ENCODE data around the gene GLT8D1.

GLT8D1 gene

GRCh38 chr3:52649461-52650210 lies 56.0 kb downstream of the GLT8D1 start:
- CTCF ChIA-PET, result interaction anchor here (1.0 to 1.5 kb wide), 2 partner anchors 10 to 103 kb away, joined by 3 to 4 read pairs; no protein-coding TSS in a partner anchor

DNA sequence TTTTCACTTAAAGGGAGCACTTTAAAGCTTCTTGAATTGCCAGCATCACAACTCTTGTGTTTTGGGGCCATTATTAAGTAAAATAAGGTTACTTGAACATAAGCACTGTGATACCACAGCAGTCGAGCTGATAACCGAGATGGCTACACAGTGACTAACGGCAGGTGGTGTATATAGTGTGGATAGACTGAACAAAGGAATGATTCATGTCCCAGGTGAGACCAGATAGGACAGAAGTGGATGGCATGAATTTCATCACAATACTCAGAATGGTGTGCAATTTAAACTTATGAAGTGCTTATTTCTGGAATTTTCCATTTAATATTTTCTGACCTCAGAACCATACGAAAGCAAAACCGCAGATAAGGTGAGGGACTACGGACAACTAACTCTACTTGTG lies 60.0 kb downstream of the GLT8D1 start:
- Histone ChIP-seq H3K27ac (ENCODE audit: insufficient read depth in 1 of 2, low read depth in 1 of 2, low read length in 2 of 2, poor library complexity in 1 of 2, severe bottlenecking in 2 of 2) (no peak overlapping the region), H3K4me1 (ENCODE audit: control extremely low read depth in 1 of 4, control insufficient read depth in 4 of 4, insufficient read depth in 4 of 4, low read length in 3 of 4) (peaks cover 0 to under 1% (median 0%) of the 10 kb centered on the region in 4 experiments), H3K9me3 (ENCODE audit: control extremely low read depth in 1 of 5, control insufficient read depth in 4 of 5, insufficient read depth in 2 of 5, low read depth in 1 of 5, low read length in 4 of 5) (no peaks in the 10 kb centered on the region), H3K27me3 (replicated peaks in 2 of 5; ENCODE audit: control insufficient read depth in 4 of 5, insufficient read depth in 5 of 5, low read length in 4 of 5) (no peaks in the 10 kb centered on the region), H3K36me3 (ENCODE audit: control insufficient read depth in 4 of 4, insufficient read depth in 4 of 4, low read length in 3 of 4) (peaks cover 15 to 77% (median 43%) of the 10 kb centered on the region in 4 experiments), H3K4me3 (ENCODE audit: control insufficient read depth in 1 of 7, extremely low read depth in 1 of 7, insufficient read depth in 4 of 7, low read depth in 2 of 7, low read length in 6 of 7) (no peak overlapping the region)
- ChIA-PET POLR2A (interaction anchor here (0.6 kb wide), 1 partner anchor 190 kb away, joined by 3 read pairs; the partner anchor contains the start of gene NISCH), CTCF (no interaction called here)
- no peak for DNase-seq
- 100% methylated on average over 2 of the region's 6 CpGs for WGBS (ENCODE audit: insufficient coverage)

More at GRCh38 chr3:52649461-52650210, 56.0 kb downstream of the GLT8D1 start:
- Histone ChIP-seq H3K27me3 (replicated peaks in 2 of 5; ENCODE audit: control insufficient read depth in 4 of 5, insufficient read depth in 5 of 5, low read length in 4 of 5) (no peaks in the 10 kb centered on the region), H3K4me3 (ENCODE audit: control insufficient read depth in 1 of 7, extremely low read depth in 1 of 7, insufficient read depth in 4 of 7, low read depth in 2 of 7, low read length in 6 of 7) (no peak overlapping the region), H3K4me1 (ENCODE audit: control extremely low read depth in 1 of 4, control insufficient read depth in 4 of 4, insufficient read depth in 4 of 4, low read length in 3 of 4) (peaks cover 0 to 4% (median 0%) of the 10 kb centered on the region in 4 experiments), H3K27ac (ENCODE audit: insufficient read depth in 1 of 2, low read depth in 1 of 2, low read length in 2 of 2, poor library complexity in 1 of 2, severe bottlenecking in 2 of 2) (peak overlapping the region in 1 of 2 experiments; percentile 62), H3K36me3 (ENCODE audit: control insufficient read depth in 4 of 4, insufficient read depth in 4 of 4, low read length in 3 of 4) (peaks cover 27 to 83% (median 45%) of the 10 kb centered on the region in 4 experiments), H3K9me3 (ENCODE audit: control extremely low read depth in 1 of 5, control insufficient read depth in 4 of 5, insufficient read depth in 2 of 5, low read depth in 1 of 5, low read length in 4 of 5) (no peaks in the 10 kb centered on the region)
- 93% methylated on average over 3 of the region's 5 CpGs for WGBS (ENCODE audit: insufficient coverage)
- POLR2A ChIA-PET, result interaction anchor here (0.6 kb wide), 1 partner anchor 10 kb away, joined by 4 read pairs; no protein-coding TSS in a partner anchor
- no peak for DNase-seq

Data from common myeloid progenitor, CD34-positive (primary cell).